A549 (cell line): ENCODE data around the gene LCE3D. TPM values are rescaled to one million over a fixed set of nuclear protein-coding genes. Genes with fewer than 3 reads are reported as not detected.

Experiments
- ATAC-seq, 2 experiments: fragments of 200-7000 bp in 1 of 2; fragments of >200 bp in 1 of 2; cut with Nextera tagmentation in 1 of 2; cut with Tn5 transposase in 1 of 2; 3 replicates each; pipeline versions ENCODE4 v1.8.0 to v1.9.1; 2018 to 2020; ENCODE audit warnings: mild to moderate bottlenecking in 1 of 2, moderate library complexity in 1 of 2
- CTCF ChIA-PET: fragments of 300-600 bp; sonication (Branson Sonifier 250); formaldehyde crosslinking; extraction: SDS; loops from one replicate; lab custom pipeline; 2021; ENCODE audit warnings: antibody characterized with exemption, inconsistent platforms; lab: Yijun Ruan, JAX
- POLR2A ChIA-PET: fragments of 350-600 bp; formaldehyde crosslinking; extraction: SDS; loops from one replicate; lab custom pipeline; 2021; ENCODE audit warnings: antibody characterized with exemption, inconsistent platforms; lab: Yijun Ruan, JAX
- DNase-seq, 2 experiments: peaks; one replicate each; pipeline versions ENCODE4 v3.0.0 to v3.0.0-alpha.2; 2011 to 2016; ENCODE audit warnings: low read depth in 1 of 2, low spot score in 1 of 2
- FAIRE-seq: peaks from 2 replicates; lab custom pipeline; 2011; peaks lifted over from hg19 to GRCh38; lab: Jason Lieb, UNC
- H3K27ac ChIP-seq, 2 experiments: fragments of >200 bp; sonication (Bioruptor Twin); formaldehyde crosslinking; 3 replicates each; pipeline ENCODE4 v1.5.1; 2016 to 2017
- H3K4me1 ChIP-seq: fragments of >200 bp; sonication (Bioruptor Twin); formaldehyde crosslinking; 3 replicates; pipeline ENCODE4 v1.6.1; 2016
- H3K4me2 ChIP-seq: fragments of >200 bp; sonication (Bioruptor Twin); formaldehyde crosslinking; 3 replicates; pipeline ENCODE4 v1.6.1; 2016
- H3K4me3 ChIP-seq: fragments of >200 bp; sonication (Bioruptor Twin); formaldehyde crosslinking; 3 replicates; pipeline ENCODE4 v1.5.1; 2016
- H3K9me3 ChIP-seq: fragments of >200 bp; sonication (Bioruptor Twin); formaldehyde crosslinking; 3 replicates; pipeline ENCODE4 v1.6.1; 2016
- BHLHE40 ChIP-seq: IDR thresholded peaks from 2 replicates; pipeline ENCODE4 v1.6.1; 2012; ENCODE audit warnings: low read depth, low read length, inconsistent platforms
- CBX2 ChIP-seq: fragments of 200-600 bp; sonication (generic); IDR thresholded peaks from 2 replicates; pipeline ENCODE4 v1.6.1; 2016; ENCODE audit warnings: low read depth, mild to moderate bottlenecking, borderline replicate concordance
- CHD2 ChIP-seq: fragments of 150-350 bp; IDR thresholded peaks from 2 replicates; pipeline ENCODE4 v1.6.1; 2014; ENCODE audit warnings: low read length; ENCODE audit not compliant: partially characterized antibody
- CHD4 ChIP-seq: fragments of 200-600 bp; sonication (generic); IDR thresholded peaks from 2 replicates; pipeline ENCODE4 v1.6.1; 2016; ENCODE audit warnings: antibody characterized with exemption, mild to moderate bottlenecking, borderline replicate concordance
- EHMT2 ChIP-seq: fragments of 200-600 bp; sonication (generic); IDR thresholded peaks from 2 replicates; pipeline ENCODE4 v1.6.1; 2016; ENCODE audit warnings: antibody characterized with exemption, low read depth, mild to moderate bottlenecking, moderate library complexity
- ESRRA ChIP-seq: fragments of 150-350 bp; IDR thresholded peaks from 2 replicates; pipeline ENCODE4 v1.6.1; 2014; ENCODE audit warnings: mild to moderate bottlenecking, low read length, borderline replicate concordance
- HEYL ChIP-seq: fragments of 250-450 bp; sonication (Bioruptor Pico); IDR thresholded peaks from 2 replicates; pipeline ENCODE4 v1.8.0; 2021; ENCODE audit warnings: mild to moderate bottlenecking, moderate library complexity
- HOXB13 ChIP-seq: fragments of 250-450 bp; sonication (Bioruptor Pico); IDR thresholded peaks from 2 replicates; pipeline ENCODE4 v1.5.0; 2020; ENCODE audit warnings: low read depth, mild to moderate bottlenecking, moderate library complexity
- JUNB ChIP-seq: fragments of >200 bp; sonication (Bioruptor Twin); formaldehyde crosslinking; IDR thresholded peaks from 2 replicates; pipeline ENCODE4 v1.6.1; 2016
- KDM1A ChIP-seq: fragments of 200-600 bp; sonication (generic); IDR thresholded peaks from 2 replicates; pipeline ENCODE4 v1.6.1; 2016; ENCODE audit warnings: low read depth, mild to moderate bottlenecking
- NPAS2 ChIP-seq: fragments of 250-450 bp; sonication (Bioruptor Pico); IDR thresholded peaks from 2 replicates; pipeline ENCODE4 v1.8.0; 2022; ENCODE audit warnings: mild to moderate bottlenecking, moderate library complexity, borderline replicate concordance
- RFX5 ChIP-seq: fragments of 450-650 bp; IDR thresholded peaks from 2 replicates; pipeline ENCODE4 v1.7.1; 2014; ENCODE audit warnings: antibody characterized with exemption, mild to moderate bottlenecking, moderate library complexity
- SMC3 ChIP-seq: fragments of >200 bp; sonication (Bioruptor Twin); formaldehyde crosslinking; IDR thresholded peaks from 3 replicates; pipeline ENCODE4 v1.6.1; 2018; ENCODE audit warnings: inconsistent platforms
- TP53 ChIP-seq: fragments of 250-450 bp; sonication (Bioruptor Pico); IDR thresholded peaks from 2 replicates; pipeline ENCODE4 v1.5.0; 2021; ENCODE audit warnings: mild to moderate bottlenecking, moderate library complexity
- ZNF302 ChIP-seq: fragments of 250-450 bp; sonication (Bioruptor Pico); IDR thresholded peaks from 2 replicates; pipeline ENCODE4 v1.9.0; 2021; ENCODE audit warnings: inconsistent platforms, mild to moderate bottlenecking, moderate library complexity
- ZSCAN20 ChIP-seq: fragments of 250-450 bp; sonication (Bioruptor Pico); IDR thresholded peaks from 2 replicates; pipeline ENCODE4 v1.8.0; 2022; ENCODE audit warnings: mild to moderate bottlenecking, moderate library complexity
- WGBS: methylation state at CpG from one replicate; pipeline ENCODE4 v1.1.6; 2017; ENCODE audit errors: missing lambda C conversion rate; 5-methylcytosine and 5-hydroxymethylcytosine counted together
- polyA plus RNA-seq, 4 experiments: library from polyadenylated mRNA; depleted of rRNA in 3 of 4; stranded (reverse); fragments of >200 nt; fragmentation: RNase III in 1 of 4; extraction: RNeasy Plus Mini Kit Qiagen cat#74134 plus additional on column Dnase treatment in 1 of 4; gene quantifications; 2 replicates in 3 of 4; 3 replicates in 1 of 4; pipeline ENCODE4 v1.2.3, GENCODE V29; 2011 to 2017
- TF ChIP-seq, protein P1 (sequence below): fragments of 450-650 bp; IDR thresholded peaks from 2 replicates; pipeline ENCODE4 v1.6.1; 2014; ENCODE audit warnings: antibody characterized with exemption
- TF ChIP-seq, protein P2 (sequence below): IDR thresholded peaks from 2 replicates; pipeline ENCODE4 v1.6.1; 2012; ENCODE audit warnings: low read depth, borderline replicate concordance
- TF ChIP-seq, protein P3 (sequence below): IDR thresholded peaks from 2 replicates; pipeline ENCODE4 v1.6.1; 2012
- TF ChIP-seq, protein P4 (sequence below): fragments of 250-450 bp; sonication (Bioruptor Pico); IDR thresholded peaks from 2 replicates; pipeline ENCODE4 v1.5.0; 2021; ENCODE audit warnings: mild to moderate bottlenecking, moderate library complexity, borderline replicate concordance
- TF ChIP-seq, protein P5 (sequence below): fragments of 150-350 bp; IDR thresholded peaks from 2 replicates; pipeline ENCODE4 v1.6.1; 2014; ENCODE audit warnings: low read depth, mild to moderate bottlenecking, low read length

Gene LCE3D
- polyA plus RNA-seq, 2 of the 4 experiments (the other 2 are of a cell fraction): 0.23 to 0.39 TPM

DNA sequence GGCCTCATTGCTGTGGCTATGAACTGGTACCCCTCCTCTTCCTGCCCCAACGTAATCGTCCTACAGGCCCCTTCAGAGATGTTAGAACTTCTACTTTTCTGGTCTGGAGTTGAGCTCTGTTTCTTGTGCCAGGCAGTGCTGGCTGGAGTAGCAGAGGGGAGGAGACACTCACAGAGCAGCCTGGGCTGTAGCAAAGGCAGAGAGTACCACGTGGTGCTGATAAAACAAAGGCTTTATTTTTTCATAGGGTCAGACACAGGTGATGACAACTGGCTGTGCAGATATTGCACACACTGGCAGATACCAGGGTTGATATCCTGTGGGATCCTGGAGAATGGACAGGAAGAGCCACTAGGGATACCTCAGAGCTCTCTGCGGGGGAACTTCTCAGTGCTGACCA lies 42.8 kb downstream of the LCE3D start:
- FAIRE-seq: no peak
- H3K4me1 ChIP-seq: peaks cover 5% of the 10 kb centered on the region; the same call in 2 of the 3 replicates
- 33% methylated on average over 4 of the region's 4 CpGs for WGBS
- H3K9me3 ChIP-seq: no peaks in the 10 kb centered on the region
- no peak overlapping the region for H3K27ac ChIP-seq
- DNase-seq: no peak
- no peak overlapping the region for H3K4me2 ChIP-seq
- TF ChIP-seq HOXB13 (CRISPR knock-in tag) (no peak), ZNF302 (CRISPR knock-in tag) (no peak), RFX5 (no peak), TP53 (CRISPR knock-in tag) (no peak), BHLHE40 (no peak), NPAS2 (CRISPR knock-in tag) (no peak), CHD2 (no peak), HEYL (no peak), CBX2 (no peak), KDM1A (no peak), SMC3 (no peak), EHMT2 (no peak), CHD4 (no peak)
- TF ChIP-seq, protein P1, sequence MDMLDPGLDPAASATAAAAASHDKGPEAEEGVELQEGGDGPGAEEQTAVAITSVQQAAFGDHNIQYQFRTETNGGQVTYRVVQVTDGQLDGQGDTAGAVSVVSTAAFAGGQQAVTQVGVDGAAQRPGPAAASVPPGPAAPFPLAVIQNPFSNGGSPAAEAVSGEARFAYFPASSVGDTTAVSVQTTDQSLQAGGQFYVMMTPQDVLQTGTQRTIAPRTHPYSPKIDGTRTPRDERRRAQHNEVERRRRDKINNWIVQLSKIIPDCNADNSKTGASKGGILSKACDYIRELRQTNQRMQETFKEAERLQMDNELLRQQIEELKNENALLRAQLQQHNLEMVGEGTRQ: no peak
- TF ChIP-seq, protein P2, sequence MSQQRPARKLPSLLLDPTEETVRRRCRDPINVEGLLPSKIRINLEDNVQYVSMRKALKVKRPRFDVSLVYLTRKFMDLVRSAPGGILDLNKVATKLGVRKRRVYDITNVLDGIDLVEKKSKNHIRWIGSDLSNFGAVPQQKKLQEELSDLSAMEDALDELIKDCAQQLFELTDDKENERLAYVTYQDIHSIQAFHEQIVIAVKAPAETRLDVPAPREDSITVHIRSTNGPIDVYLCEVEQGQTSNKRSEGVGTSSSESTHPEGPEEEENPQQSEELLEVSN: no peak
- TF ChIP-seq, protein P3, sequence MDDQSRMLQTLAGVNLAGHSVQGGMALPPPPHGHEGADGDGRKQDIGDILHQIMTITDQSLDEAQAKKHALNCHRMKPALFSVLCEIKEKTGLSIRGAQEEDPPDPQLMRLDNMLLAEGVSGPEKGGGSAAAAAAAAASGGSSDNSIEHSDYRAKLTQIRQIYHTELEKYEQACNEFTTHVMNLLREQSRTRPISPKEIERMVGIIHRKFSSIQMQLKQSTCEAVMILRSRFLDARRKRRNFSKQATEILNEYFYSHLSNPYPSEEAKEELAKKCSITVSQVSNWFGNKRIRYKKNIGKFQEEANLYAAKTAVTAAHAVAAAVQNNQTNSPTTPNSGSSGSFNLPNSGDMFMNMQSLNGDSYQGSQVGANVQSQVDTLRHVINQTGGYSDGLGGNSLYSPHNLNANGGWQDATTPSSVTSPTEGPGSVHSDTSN: no peak
- TF ChIP-seq, protein P4, sequence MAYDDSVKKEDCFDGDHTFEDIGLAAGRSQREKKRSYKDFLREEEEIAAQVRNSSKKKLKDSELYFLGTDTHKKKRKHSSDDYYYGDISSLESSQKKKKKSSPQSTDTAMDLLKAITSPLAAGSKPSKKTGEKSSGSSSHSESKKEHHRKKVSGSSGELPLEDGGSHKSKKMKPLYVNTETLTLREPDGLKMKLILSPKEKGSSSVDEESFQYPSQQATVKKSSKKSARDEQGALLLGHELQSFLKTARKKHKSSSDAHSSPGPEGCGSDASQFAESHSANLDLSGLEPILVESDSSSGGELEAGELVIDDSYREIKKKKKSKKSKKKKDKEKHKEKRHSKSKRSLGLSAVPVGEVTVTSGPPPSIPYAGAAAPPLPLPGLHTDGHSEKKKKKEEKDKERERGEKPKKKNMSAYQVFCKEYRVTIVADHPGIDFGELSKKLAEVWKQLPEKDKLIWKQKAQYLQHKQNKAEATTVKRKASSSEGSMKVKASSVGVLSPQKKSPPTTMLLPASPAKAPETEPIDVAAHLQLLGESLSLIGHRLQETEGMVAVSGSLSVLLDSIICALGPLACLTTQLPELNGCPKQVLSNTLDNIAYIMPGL (CRISPR knock-in tag): no peak
- TF ChIP-seq, all 56 proteins: peak for 0
- CTCF ChIA-PET: interaction anchor here (0.7 kb wide), 1 partner anchor 352 kb away, joined by 3 read pairs; no protein-coding TSS in a partner anchor
- no peak for ATAC-seq
- POLR2A ChIA-PET: no interaction called here
- H3K4me3 ChIP-seq: no peak overlapping the region

DNA sequence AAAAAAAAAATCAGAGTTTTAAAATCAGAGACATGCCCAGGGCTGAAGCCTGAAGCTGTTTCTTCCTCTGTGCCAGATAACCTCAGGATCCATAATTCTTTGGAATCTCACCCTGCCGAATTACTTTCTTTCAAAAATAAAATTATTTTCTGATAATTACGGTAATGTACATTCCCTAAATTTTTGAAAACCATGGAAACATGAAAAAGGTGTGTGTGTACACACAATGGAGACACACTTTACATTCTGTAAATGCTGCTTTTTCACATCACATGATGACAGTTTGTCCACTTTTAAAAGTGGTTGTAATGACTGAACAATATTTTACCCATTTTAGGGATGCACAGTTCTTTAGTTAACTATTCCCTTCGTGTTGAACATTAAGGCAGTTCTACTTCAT lies 44.5 kb downstream of the LCE3D start:
- H3K27ac ChIP-seq: no peak overlapping the region
- H3K9me3 ChIP-seq: no peaks in the 10 kb centered on the region
- H3K4me3 ChIP-seq: no peak overlapping the region
- no peak overlapping the region for H3K4me2 ChIP-seq
- H3K4me1 ChIP-seq: peaks cover 5% of the 10 kb centered on the region; the same call in 2 of the 3 replicates
- ChIA-PET POLR2A (no interaction called here), CTCF (interaction anchor here (1.3 to 4.6 kb wide), 4 partner anchors 37 to 347 kb away, joined by 3 to 75 read pairs (median 15); no protein-coding TSS in a partner anchor)
- no peak for TF ChIP-seq HOXB13 (CRISPR knock-in tag)
- TF ChIP-seq CHD4: no peak
- no peak for TF ChIP-seq ESRRA
- no peak for TF ChIP-seq ZSCAN20 (CRISPR knock-in tag)
- no peak for TF ChIP-seq JUNB
- TF ChIP-seq, protein P5, sequence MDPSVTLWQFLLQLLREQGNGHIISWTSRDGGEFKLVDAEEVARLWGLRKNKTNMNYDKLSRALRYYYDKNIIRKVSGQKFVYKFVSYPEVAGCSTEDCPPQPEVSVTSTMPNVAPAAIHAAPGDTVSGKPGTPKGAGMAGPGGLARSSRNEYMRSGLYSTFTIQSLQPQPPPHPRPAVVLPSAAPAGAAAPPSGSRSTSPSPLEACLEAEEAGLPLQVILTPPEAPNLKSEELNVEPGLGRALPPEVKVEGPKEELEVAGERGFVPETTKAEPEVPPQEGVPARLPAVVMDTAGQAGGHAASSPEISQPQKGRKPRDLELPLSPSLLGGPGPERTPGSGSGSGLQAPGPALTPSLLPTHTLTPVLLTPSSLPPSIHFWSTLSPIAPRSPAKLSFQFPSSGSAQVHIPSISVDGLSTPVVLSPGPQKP: no peak
- no peak for TF ChIP-seq TP53 (CRISPR knock-in tag)
- no peak for TF ChIP-seq SMC3
- WGBS: 55% methylated on average over 3 of the region's 3 CpGs
- FAIRE-seq (no peak), DNase-seq (no peak), ATAC-seq (no peak)
